Uterus (tissue), 2 donors: ENCODE results near the gene RBM10.

ENCODE experiments used
- POLR2A ChIP-seq, 2 donors: fragments of 450-650 bp; IDR thresholded peaks; one replicate each; pipeline ENCODE4 v1.6.1; 2016; ENCODE audit warnings: antibody characterized with exemption in 2 of 2, mild to moderate bottlenecking in 1 of 2, moderate library complexity in 1 of 2
- TF ChIP-seq, protein P1 (sequence below), 4 experiments: fragments of 200-600 bp in 2 of 4; fragments of 450-650 bp in 2 of 4; sonication (generic) in 2 of 4; IDR thresholded peaks; one replicate each; pipeline ENCODE4 v1.5.1; 2016 to 2019; ENCODE audit warnings: antibody characterized with exemption in 4 of 4, mild to moderate bottlenecking in 2 of 4, moderate library complexity in 1 of 4

DNA sequence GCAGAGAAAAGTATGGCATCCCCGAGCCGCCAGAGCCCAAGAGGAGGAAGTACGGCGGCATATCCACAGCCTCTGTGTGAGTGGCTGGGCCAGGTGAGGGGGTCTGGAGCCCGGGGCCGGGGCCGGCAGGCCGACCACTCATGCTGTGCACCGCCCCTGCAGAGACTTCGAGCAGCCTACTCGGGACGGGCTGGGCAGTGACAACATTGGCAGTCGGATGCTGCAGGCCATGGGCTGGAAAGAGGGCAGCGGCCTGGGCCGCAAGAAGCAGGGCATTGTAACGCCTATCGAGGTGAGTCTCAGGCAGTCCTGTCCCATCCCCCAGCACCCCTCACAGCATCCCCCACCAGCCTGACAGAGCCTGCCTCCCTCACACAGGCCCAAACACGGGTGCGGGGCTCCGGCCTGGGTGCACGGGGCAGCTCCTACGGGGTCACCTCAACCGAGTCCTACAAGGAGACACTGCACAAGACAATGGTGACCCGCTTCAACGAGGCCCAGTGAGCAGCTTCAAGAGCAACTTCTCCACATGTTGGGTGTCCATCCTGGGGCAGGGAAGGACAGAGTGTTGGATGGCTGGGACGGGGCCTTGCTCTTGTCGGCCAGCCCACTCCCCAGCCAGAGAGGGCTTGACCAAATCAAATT lies 41.2 kb downstream of the RBM10 start:
- TF ChIP-seq, protein P1, sequence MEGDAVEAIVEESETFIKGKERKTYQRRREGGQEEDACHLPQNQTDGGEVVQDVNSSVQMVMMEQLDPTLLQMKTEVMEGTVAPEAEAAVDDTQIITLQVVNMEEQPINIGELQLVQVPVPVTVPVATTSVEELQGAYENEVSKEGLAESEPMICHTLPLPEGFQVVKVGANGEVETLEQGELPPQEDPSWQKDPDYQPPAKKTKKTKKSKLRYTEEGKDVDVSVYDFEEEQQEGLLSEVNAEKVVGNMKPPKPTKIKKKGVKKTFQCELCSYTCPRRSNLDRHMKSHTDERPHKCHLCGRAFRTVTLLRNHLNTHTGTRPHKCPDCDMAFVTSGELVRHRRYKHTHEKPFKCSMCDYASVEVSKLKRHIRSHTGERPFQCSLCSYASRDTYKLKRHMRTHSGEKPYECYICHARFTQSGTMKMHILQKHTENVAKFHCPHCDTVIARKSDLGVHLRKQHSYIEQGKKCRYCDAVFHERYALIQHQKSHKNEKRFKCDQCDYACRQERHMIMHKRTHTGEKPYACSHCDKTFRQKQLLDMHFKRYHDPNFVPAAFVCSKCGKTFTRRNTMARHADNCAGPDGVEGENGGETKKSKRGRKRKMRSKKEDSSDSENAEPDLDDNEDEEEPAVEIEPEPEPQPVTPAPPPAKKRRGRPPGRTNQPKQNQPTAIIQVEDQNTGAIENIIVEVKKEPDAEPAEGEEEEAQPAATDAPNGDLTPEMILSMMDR (IDR thresholded peaks at IDR 0.05) = no peak
- no peak for TF ChIP-seq POLR2A (IDR thresholded peaks at IDR 0.05)
